Large intestine (tissue), 3 donors: ENCODE measurements around the gene NPHP4. TPM values are rescaled to one million over a fixed set of nuclear protein-coding genes. Genes with fewer than 3 reads are reported as not detected.
"Not testable (repeated sequence)": the region's sequence is repeated elsewhere in the genome, so short reads cannot be mapped to it uniquely, and the experiment has no call there.

ENCODE experiments used
- DNase-seq, 2 donors: peaks; one replicate each; pipeline versions ENCODE4 v3.0.0 to v3.0.0-alpha.2; 2013
- H3K27ac ChIP-seq: one replicate; pipeline ENCODE4 v1.5.1; 2013; ENCODE audit warnings: low read length
- H3K27me3 ChIP-seq: 2 replicates; pipeline ENCODE4 v1.6.1; 2013; ENCODE audit warnings: low read length; ENCODE audit not compliant: control insufficient read depth, insufficient read depth
- H3K36me3 ChIP-seq: 2 replicates; pipeline ENCODE4 v1.6.1; 2013; ENCODE audit warnings: low read length; ENCODE audit not compliant: control insufficient read depth, insufficient read depth
- H3K4me1 ChIP-seq: one replicate; pipeline ENCODE4 v1.6.1; 2013; ENCODE audit warnings: low read length; ENCODE audit not compliant: control insufficient read depth, insufficient read depth
- H3K4me3 ChIP-seq: one replicate; pipeline ENCODE4 v1.5.1; 2013; ENCODE audit warnings: low read length
- H3K9me3 ChIP-seq: one replicate; pipeline ENCODE4 v1.6.1; 2013; ENCODE audit warnings: mild to moderate bottlenecking, low read depth, low read length, moderate library complexity; ENCODE audit not compliant: control insufficient read depth
- WGBS: methylation state at CpG from one replicate; pipeline ENCODE4 v1.1.5; 2013; ENCODE audit warnings: low lambda C conversion rate; ENCODE audit not compliant: insufficient coverage; 5-methylcytosine and 5-hydroxymethylcytosine counted together
- polyA plus RNA-seq: library from polyadenylated mRNA; unstranded; fragments of 120-200 nt; gene quantifications from one replicate; pipeline ENCODE4 v1.2.1, GENCODE V29; 2013

The NPHP4 gene
- polyA plus RNA-seq, 1 donor, result 11.4 TPM

DNA sequence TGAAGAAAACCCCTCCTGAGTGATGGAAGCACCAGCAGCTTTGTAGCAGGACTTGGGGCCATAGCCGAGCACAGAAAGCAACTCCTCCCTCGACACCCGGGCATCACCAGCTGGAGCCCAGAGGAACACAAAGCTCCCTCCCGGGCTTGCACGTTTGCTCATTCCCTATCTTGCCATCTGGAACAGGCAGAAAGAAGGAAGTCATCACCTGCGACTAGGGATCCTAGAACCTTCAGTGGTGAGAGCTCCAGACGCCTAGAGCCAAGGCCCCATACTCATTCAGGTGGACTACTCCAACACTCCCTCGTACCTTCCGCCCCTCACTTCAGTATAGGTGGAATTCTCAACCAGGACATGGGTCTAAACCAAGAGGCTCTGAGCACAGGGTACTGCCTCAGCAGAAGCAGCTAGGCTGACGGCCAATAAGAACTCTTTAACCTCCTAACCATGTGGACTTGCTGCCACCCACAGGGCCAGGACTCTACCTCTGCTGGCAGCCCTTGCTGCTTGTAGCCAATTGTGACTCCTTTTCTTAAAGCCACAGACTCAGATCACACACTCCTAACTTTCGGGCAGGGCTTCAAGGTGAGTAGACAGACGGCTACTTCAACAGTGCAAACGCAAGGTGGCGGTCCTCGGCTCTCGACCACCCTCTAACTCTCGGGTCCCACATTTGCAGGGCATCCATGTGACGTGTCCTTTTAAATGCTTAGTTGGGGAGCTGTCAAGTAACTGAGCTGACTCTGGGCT lies 65.4 kb downstream of the NPHP4 start:
- no peak overlapping the region for H3K4me3 ChIP-seq
- DNase-seq, result no peak
- no CpG with 5 or more reads among the region's 18 CpGs for WGBS
- H3K27me3 ChIP-seq, result no peaks in the 10 kb centered on the region
- H3K27ac ChIP-seq, result no peak overlapping the region
- H3K36me3 ChIP-seq, result peaks cover 10% of the 10 kb centered on the region
- peaks cover 3% of the 10 kb centered on the region for H3K9me3 ChIP-seq
- H3K4me1 ChIP-seq, result no peaks in the 10 kb centered on the region

DNA sequence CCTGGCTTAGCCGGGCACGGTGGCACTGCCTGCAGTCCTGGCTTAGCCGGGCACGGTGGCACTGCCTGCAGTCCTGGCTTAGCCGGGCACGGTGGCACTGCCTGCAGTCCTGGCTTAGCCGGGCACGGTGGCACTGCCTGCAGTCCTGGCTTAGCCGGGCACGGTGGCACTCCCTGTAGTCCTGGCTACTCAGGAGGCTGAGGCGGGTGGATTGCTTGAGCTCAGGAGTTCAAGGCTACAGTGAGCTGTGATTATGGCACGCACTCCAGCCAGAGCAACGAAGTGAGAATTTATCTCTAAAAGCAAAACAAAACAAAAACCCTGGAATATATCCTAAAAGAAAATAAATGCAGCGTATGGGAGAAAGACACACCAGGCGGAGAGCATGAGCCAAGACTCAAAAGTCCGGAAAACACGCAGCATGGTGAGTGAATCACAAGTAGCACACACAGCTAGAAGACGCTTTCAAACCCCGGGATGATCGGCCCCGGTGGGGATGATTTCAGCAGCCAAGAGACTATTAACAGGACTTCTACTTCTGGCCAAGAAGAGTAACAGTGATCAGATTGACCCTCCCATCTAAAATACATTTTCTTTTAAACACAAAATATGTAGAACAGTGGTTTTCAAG lies 69.4 kb downstream of the NPHP4 start:
- H3K9me3 ChIP-seq, H3K27ac ChIP-seq, H3K4me3 ChIP-seq, DNase-seq, H3K4me1 ChIP-seq, H3K27me3 ChIP-seq: not testable (repeated sequence)
- peaks cover 10% of the 10 kb centered on the region for H3K36me3 ChIP-seq
- WGBS, result 100% methylated on average over 2 of the region's 21 CpGs

DNA sequence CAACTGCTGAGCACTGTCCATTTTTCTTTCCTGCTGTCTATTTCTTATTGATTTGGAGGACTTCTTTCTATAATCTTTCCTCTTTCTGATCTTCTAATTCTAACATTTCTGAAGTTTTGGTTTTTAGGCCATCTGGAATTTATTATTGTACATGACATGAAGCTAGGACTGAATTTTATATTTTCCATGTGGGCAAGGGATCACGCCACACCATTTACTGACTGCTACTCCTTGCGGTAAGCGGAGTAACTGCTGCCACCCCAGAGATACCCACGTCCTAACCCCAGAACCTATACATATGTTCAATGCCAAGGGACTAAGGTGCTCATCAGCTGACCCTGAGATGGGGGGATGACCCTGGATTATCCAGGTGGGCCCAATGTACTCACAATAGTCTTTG lies 70.6 kb downstream of the NPHP4 start:
- WGBS, result 100% methylated on average over 1 of the region's 4 CpGs
- peaks cover 2% of the 10 kb centered on the region for H3K36me3 ChIP-seq
- no peaks in the 10 kb centered on the region for H3K4me1 ChIP-seq
- H3K27me3 ChIP-seq, result no peaks in the 10 kb centered on the region
- no peak for DNase-seq
- H3K27ac ChIP-seq, result no peak overlapping the region
- no peak overlapping the region for H3K4me3 ChIP-seq
- H3K9me3 ChIP-seq, result peaks cover 3% of the 10 kb centered on the region

DNA sequence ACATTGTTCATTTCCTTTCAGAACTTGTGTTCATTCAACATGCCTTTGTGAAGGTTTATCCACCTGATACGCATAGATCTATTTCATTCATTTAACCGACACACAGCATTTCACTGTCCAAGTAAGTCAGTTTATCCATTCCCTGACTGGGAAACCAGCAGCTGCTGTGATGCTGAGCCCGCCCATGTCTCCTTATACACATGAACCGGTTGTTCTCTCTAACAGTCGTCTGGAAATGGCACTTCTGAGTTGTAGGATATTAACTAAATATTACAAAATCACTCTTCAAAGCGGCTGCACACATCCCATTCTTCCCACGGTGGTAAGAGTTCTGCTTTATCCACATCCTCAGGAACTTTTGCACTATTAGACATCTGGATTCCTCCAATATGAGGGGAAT lies 71.1 kb downstream of the NPHP4 start:
- H3K36me3 ChIP-seq, result no peaks in the 10 kb centered on the region
- no peak overlapping the region for H3K27ac ChIP-seq
- H3K27me3 ChIP-seq, result no peaks in the 10 kb centered on the region
- H3K9me3 ChIP-seq, result peaks cover 3% of the 10 kb centered on the region
- WGBS, result no CpG with 5 or more reads among the region's 7 CpGs
- no peak for DNase-seq
- no peak overlapping the region for H3K4me3 ChIP-seq
- no peaks in the 10 kb centered on the region for H3K4me1 ChIP-seq

DNA sequence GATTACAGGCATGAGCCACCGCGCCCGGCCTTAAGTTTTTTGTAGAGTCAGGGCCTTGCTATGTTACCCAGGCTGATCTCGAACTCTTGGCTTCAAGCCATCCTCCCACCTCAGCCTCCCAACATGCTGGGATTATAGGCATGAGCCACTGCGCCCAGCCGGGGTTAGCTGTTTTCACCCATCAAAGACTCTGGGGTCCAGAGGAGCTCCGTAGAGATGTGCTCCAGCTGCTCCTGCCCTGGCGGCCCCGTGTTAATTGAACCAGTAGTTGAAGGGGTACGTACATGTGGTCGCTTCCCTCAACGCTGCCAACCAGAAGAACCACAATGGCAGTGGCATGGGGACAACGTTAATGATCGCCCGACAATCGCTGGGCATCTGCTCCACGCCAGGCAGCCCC lies 72.0 kb downstream of the NPHP4 start:
- 100% methylated on average over 1 of the region's 17 CpGs for WGBS
- no peak for DNase-seq
- H3K27ac ChIP-seq, result no peak overlapping the region
- no peaks in the 10 kb centered on the region for H3K27me3 ChIP-seq
- peaks cover 3% of the 10 kb centered on the region for H3K9me3 ChIP-seq
- no peaks in the 10 kb centered on the region for H3K36me3 ChIP-seq
- H3K4me3 ChIP-seq, result no peak overlapping the region
- no peaks in the 10 kb centered on the region for H3K4me1 ChIP-seq

DNA sequence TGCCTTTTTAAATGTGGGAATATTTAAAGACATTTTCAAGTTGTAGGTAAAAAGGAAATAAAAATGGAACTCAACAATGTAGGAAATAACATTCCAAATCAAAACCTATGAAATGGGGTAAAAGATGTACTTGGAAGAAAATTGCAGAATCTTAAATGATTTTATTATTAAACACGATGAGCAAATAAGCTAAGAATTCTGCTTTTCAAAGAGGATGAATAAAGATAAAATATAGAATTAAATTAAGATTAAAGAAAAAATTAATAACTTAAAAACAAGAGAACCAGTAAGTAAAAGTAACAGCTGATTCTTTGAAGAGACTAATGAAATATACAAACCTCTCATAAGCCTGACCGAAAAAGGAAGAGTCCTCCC lies 74.0 kb downstream of the NPHP4 start:
- H3K4me1 ChIP-seq, result no peaks in the 10 kb centered on the region
- no peaks in the 10 kb centered on the region for H3K27me3 ChIP-seq
- H3K27ac ChIP-seq, result no peak overlapping the region
- 42% methylated on average over 1 of the region's 2 CpGs for WGBS
- DNase-seq, result no peak
- no peaks in the 10 kb centered on the region for H3K9me3 ChIP-seq
- no peaks in the 10 kb centered on the region for H3K36me3 ChIP-seq
- no peak overlapping the region for H3K4me3 ChIP-seq

DNA sequence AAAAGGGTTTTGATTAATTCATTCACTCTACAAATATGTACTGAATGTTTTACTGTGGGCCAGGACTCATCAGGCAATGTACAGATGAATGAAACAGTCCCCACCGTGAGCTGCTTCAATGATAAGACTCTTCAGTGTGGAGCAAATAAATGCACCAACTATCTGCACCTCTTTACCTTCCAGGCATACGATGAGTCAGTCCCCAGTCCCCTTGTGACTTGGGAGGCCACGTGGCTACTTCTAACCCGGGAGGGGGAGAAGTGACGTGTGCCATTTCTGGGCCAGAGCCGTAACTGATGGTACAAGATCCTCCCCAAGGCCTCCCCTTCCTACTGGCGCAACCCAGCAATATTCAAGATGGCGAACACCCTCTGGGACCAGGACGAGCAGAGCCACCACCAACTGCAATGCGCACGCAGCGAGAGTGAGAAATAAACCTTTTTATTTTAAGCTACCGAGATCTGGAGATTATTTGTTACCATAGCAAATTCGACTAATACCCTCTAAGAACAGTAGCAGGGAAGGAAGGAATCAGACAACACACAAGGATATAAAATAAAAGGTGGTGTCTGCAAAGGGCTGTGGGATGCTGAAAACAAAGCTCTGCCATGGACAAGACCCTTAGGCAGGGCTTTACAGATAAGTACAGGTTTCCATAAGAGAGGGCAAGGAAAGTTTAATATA lies 74.5 kb downstream of the NPHP4 start:
- 97% methylated on average over 6 of the region's 14 CpGs for WGBS
- no peaks in the 10 kb centered on the region for H3K36me3 ChIP-seq

DNA sequence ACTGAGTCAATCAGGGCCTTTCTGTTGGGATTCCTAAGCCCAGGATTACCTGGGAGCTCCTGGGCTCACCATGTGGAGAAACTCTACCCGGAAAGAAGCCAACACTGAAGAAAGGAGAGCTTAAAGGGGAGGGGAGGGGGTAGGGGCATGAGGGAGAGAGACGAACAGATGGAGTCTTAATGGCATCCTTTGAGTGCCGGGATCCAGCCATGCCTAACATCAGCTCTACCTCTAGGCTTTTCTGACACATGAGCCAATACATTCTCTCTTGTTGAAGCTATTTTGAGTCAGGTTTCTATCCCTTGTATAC lies 75.0 kb downstream of the NPHP4 start:
- no peak for DNase-seq
- no CpG with 5 or more reads among the region's 3 CpGs for WGBS
- Histone ChIP-seq H3K9me3 (no peaks in the 10 kb centered on the region), H3K4me3 (no peak overlapping the region), H3K27ac (no peak overlapping the region), H3K27me3 (no peaks in the 10 kb centered on the region), H3K4me1 (no peaks in the 10 kb centered on the region), H3K36me3 (no peaks in the 10 kb centered on the region)

More for the DNA sequence above, 74.5 kb downstream of the NPHP4 start:
- Histone ChIP-seq H3K27me3 (no peaks in the 10 kb centered on the region), H3K27ac (no peak overlapping the region), H3K4me3 (no peak overlapping the region), H3K9me3 (no peaks in the 10 kb centered on the region), H3K4me1 (no peaks in the 10 kb centered on the region)
- no peak for DNase-seq

DNA sequence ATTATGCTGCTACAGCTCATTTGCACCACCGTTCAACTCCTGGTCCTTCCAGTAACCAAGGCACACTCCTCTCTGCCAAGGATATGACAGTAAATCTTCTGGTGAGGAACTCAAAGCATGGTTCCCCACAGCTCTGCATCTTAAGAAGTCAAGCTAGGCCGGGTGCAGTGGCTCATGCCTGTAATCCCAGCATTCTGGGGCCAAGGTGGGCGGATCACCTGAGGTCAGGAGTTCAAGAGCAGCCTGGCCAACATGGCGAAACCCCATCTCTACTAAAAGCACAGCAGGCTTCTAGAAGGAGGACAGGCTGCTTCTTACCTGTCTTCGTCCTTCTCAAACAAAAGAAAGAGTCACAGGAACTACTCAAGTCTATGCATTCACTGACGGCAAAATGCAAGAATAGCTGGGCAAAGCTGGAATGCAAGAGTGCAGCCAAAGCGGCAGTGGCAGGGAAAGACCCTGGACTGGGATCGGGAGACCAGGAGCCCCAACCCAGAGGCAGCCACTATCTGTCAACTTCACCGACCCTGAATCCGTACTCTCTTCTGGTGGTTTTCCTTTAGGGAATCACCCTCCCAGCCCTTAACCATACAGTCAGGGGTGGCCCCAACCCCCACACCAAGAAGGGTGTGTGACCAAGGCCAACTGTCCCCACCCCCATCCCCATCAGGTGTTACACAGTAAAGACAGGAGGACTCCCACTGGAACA lies 75.5 kb downstream of the NPHP4 start:
- Histone ChIP-seq H3K4me1 (no peaks in the 10 kb centered on the region), H3K9me3 (no peaks in the 10 kb centered on the region), H3K4me3 (no peak overlapping the region), H3K27me3 (no peaks in the 10 kb centered on the region), H3K27ac (no peak overlapping the region), H3K36me3 (no peaks in the 10 kb centered on the region)
- no CpG with 5 or more reads among the region's 10 CpGs for WGBS
- DNase-seq, result no peak
